ENCODE results near the gene ZCCHC9.
"Not testable (repeated sequence)": the region's sequence is repeated elsewhere in the genome, so short reads cannot be mapped to it uniquely, and the experiment has no call there.

ZCCHC9 gene, protein sequence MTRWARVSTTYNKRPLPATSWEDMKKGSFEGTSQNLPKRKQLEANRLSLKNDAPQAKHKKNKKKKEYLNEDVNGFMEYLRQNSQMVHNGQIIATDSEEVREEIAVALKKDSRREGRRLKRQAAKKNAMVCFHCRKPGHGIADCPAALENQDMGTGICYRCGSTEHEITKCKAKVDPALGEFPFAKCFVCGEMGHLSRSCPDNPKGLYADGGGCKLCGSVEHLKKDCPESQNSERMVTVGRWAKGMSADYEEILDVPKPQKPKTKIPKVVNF

DNA sequence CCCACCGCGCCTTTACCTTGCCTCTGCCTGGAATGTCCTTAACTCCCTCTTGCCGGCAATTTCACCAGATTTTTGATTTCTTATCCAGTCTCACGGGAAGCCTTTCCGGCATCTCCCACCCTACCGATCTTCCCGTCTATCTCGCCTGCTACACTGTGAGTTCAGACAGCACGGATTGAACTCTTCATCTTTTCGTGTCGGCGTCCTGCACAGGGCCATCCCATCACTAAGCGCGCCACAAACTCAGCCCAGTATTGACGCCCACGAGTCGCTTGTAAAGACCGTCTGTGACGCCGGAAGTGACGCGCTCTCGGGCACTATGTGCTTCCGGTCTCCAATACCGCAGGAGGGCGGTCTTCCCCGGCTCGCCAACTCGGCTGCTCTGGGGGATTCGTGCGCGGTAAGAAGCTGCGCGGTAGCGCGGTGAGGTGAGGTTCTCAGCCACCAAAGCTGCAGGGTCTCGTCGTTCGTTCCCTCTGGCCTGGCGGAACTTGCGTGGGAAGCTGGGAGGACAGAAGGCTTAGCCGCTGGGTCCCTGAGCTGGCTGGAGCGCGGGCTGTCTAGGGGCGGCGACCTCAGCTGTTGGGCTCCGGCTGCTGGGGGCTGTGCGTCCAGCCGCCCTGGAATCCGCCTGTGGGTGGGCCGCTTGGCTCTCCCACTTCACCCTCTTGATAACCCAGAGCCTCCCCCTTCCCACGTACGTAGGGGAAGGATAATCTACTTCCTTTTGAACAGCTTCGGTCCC is at the start of gene ZCCHC9:
ZCCHC9 (plus strand) TSS at position 317 of the 745 bp plus-strand sequence. CDS start 3,171 bp downstream, outside the sequence.
- DNase-seq (ENCODE audit: low read depth): peak; percentile 85

DNA sequence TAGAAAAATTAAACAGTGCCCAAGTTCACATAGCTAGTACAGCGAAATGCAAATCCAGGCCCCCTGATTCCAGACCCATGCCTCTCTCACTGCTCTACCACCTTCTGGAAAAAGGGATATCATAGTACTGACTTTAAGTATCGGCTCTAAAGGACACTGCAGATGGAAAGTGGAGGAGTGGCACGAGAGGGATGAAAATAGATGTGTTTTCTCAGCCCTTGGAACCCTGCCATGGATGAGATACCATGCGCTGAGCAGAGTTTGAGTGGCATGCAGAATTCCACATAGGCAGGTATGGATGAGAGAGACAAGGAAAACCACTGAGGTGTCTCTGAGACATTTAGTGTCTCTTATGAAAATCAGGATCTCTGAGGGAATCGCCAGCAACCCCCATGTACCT is 49.5 kb upstream of the ZCCHC9 start:
- DNase-seq (ENCODE audit: low read depth): no peak

DNA sequence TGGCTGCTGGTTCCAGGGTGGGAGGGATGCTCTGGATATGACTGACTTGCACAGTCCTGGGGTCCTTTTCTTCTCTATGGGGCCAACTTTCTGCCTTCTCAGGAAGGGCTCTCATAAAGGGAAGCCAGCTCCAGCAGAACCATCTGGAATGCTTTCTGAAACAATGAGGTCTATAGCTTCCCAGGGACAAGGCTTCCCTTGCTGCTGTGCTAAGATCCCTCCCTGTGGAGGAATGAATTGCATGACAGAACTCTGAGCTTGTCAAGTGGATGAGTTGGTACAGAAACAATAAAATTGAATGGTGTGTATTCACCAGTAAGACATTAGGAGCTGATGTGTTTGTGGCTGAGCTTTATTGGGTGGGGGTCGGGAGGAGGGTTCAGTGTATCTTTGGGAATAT is 48.5 kb upstream of the ZCCHC9 start:
- no peak for DNase-seq (ENCODE audit: low read depth)

DNA sequence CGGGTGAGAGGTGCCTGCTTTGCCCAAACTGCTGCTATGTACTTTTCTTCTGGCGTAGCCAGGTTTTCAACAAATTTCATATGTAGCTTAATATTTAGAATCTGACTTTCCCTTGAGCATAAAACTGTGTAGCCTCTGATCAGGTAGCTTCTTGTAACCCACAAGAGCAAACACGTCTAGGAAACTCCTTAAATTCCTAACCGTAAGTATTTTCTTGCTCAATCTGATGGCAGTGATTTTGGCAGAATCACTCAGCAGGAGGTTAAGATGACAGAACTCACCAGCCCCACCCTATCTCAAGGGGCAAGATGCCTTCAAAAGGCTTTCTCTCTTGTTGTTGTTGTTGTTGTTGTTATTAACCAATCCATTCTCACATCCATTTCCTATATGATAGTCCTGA is 47.5 kb upstream of the ZCCHC9 start:
- no peak for DNase-seq (ENCODE audit: low read depth)

DNA sequence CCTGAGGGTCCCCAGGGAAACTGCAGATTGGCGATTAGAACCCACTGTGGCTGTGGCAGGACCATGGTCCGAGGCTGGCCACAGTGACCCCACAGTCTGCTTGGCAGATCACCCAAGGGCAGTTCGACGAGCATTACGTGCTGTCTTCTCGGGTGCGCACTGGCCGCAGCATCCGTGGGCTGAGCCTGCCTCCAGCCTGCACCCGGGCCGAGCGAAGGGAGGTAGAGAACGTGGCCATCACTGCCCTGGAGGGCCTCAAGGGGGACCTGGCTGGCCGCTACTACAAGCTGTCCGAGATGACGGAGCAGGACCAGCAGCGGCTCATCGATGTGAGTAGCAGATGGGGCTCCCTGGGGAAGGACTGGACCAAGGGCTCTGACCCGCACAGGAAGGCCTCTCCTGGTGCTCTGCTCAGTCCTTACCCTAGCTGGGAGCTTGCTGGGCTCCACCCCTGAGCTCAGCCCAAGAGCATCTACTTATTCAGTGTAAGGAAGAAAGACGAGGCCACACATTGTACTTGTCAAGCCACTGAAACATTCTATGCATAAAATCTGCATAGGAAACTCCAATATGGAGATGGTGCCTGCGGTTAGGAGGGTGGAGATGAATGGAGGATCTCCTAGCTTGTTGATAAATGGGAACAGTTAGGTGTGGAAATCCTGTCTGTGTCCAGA is 46.4 kb upstream of the ZCCHC9 start:
- no peak for DNase-seq (ENCODE audit: low read depth)

DNA sequence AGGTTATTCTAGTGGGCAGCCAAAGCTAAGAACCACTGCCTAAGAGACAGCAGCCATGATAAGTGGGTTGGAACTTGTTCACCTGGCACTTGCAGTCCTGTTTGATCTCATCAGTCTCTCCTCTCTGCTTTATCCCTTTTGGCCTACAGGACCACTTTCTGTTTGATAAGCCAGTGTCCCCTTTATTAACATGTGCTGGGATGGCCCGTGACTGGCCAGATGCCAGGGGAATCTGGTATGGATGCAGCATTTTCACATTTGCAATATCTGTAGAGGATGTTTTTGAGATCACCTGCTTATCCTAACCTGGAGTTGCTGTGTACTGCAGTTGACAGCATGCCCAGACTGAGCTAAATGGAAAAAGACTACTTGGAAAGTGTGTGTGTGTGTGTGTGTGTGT is 44.6 kb upstream of the ZCCHC9 start:
- no peak for DNase-seq (ENCODE audit: low read depth)

DNA sequence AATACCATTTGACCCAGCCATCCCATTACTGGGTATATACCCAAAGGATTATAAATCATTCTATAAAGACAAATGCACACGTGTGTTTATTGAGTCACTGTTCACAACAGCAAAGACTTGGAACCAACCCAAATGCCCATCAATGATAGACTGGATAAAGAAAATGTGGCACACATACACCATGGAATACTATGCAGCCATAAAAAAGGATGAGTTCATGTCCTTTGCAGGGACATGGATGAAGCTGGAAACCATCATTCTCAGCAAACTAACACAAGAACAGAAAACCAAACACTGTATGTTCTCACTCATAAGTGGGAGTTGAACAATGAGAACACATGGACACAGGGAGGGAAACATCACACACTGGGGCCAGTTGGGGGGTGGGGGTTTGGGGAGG is 38.6 kb upstream of the ZCCHC9 start:
- DNase-seq (ENCODE audit: low read depth): not testable (repeated sequence)

DNA sequence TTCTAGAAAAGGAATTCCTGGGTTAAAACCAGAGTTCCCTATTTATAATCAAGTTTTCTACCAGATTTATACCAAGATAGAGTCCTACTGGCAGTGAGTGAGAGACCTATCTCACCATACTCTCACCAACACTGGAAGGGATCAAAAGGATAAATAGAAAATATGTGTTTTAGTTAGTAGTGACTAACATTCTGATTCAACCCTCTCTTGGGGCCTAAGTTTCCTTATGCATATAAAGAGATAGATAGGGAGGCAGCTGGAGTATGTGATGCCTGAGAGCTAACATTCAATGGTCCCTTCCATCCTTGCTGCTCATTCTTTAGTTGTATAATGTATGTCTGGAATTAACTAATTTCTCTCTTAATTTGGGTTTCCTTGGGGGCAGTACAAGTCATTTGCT is 36.3 kb upstream of the ZCCHC9 start:
- no peak for DNase-seq (ENCODE audit: low read depth)

DNA sequence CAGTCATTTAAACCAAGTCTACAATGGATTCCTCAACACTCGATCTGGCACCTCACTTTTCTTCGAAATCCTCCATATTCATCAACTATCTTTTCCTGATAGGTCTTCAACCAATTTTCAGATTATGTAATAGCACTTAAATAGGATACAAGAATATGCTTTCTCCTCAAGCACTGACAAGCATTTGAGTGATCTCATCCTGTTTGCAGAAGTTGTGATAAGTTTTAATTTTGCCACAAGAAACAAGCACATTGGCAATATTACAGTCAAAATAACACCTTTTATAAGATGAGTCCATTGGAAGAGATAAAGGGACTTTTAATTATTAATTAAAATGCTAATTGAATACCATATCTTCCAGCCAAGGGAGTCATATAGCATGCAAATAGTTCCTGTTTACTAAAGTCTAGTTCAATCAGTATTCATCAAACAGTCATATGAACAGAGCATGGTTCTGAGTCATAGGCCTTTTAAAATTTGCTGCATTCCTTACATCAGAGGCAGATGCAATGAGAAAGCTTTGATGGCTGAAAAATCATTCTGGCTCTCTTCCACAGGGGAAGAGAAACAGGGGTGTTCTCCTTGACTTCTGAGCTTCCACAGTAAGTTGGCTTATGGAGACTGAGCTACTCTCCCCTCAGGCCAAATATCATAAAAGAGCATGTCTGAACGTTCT is 32.7 kb upstream of the ZCCHC9 start:
- no peak for DNase-seq (ENCODE audit: low read depth)

DNA sequence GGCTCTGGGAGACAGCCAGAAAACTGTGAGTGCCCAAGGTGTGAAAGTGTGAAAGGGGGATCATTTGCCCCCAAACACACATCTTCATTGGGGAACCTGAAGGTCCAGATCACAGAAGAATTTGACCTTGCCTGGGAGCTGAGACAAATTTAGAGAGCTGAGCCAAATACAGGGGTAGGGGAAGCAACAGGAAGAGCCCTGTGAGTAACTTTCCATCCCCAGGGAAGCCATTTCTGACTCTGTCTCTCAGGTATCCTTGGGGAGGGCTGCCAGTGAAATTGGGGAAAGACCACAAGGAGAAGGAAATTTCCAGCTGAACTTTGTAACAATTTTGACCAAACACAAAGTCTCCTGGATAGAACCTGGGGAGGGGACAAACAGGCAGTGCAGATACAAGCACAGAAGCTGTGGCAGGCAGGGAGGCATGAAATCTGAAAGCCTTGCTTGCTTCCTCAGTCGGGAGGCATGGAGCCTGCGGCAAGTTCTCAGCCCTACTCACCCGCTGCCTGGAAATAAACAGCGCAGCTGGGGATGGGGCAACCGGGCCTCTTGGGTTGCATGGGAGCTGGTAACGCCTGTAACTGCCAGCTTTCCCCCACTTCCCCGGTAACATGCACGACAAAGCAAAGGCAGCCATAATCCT is 31.5 kb upstream of the ZCCHC9 start:
- no peak for DNase-seq (ENCODE audit: low read depth)

DNA sequence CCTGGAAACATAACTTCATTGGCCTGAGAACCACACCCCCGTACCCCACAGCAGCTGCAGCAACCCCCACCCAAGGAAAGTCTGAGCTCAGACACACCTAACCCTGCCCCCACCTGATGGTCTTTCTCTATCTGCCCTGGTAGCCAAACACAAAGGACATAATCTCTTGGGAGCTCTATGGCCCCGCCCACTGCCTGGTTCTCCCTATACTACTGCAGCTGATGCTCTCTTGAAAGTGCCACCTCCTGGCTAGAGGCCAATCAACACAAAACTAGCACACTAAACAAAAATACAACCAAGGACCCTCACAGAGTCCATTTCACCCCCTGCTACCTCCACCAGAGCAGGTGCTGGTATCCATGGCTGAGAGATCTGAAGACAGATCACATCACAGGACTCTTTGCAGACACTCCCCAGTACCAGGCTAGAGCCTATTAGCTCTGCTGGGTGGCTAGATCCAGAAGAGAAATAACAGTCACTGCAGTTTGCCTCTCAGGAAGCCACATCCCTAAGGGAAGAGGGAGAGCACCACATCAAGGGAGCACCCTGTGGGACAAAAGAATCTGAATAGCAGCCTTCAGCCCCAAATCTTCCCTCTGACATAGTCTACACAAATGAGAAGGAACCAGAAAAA is 30.9 kb upstream of the ZCCHC9 start:
- DNase-seq (ENCODE audit: low read depth): not testable (repeated sequence)

DNA sequence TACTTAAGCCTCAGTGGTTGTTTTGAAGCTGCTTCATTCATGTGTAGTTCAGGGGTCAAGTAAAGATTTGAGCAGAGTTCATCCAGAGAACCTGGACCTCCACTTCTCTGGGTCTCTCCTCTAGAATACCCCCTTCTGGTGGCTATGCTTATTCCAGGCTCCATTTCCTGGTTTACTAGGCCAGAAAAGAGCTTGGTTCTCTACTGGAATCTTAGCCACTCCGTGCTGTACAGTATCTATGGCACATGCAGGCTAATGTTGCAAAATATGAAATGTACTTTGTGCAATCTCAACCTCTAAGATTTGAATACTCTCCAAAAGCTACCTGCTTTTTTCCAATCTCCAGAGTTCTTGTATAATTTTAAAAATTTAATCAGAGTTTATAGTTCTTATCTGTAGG is 17.4 kb upstream of the ZCCHC9 start:
- no peak for DNase-seq (ENCODE audit: low read depth)

DNA sequence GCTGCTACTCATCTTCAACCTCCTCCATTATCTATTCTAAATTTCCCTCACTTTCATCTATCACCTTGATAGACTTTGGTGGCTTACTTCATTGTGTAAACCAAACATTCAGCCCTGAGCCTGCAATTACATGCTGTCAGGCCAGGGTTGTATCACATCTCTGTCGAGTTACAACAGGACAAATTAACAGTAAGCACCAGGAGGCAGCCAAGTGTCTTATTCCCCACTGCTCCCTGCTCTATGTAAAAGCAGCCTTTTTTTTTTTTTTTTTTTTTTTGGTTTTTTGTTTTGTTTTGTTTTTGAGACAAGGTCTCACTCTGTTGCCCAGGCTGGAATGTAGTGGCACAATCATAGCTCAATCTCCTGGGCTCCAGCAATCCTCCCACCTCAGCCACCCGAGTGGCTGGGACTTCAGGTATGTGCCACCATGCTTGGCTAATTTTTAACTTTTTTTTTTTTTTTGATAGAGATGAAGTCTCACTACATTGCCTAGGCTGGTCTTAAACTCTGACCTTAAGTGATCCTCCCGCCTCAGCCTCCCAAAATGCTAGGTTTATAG is 15.2 kb upstream of the ZCCHC9 start:
- DNase-seq (ENCODE audit: low read depth): no peak

DNA sequence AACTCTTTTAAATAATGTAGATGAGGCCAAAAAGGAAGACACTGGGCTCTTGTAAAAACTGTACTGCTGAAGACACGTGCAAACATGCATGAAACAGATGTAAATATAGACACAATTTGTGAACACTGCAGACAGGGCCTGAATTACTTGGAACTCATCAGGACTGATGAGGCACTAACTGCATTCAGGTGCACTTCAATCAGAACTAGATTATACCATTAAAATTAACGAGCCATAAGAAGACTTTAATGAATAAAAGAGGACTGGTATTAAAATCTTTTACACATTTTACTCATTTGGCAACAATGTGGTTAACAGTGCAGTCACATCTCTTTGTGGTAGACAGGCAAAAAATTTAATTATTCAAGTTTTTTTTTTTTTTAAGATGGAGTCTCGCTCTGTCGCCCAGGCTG is 13.4 kb upstream of the ZCCHC9 start:
- DNase-seq (ENCODE audit: low read depth): no peak

DNA sequence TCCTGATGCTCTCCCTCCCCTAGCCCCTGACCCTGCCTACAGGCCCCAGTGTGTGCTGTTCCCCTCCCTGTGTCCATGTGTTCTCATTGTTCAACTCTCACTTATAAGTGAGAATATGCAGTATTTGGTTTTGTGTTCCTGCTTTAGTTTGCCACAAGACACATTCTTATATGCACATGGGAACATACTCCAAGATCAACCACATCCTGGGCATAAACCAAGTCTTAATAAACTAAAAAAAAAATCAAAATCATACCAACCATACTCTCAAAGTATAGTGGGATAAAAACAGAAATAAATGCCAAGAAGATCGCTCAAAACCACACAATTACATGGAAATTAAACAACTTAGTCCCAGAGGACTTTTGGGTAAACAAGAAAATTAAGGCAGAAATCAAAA is 11.2 kb upstream of the ZCCHC9 start:
- no peak for DNase-seq (ENCODE audit: low read depth)

DNA sequence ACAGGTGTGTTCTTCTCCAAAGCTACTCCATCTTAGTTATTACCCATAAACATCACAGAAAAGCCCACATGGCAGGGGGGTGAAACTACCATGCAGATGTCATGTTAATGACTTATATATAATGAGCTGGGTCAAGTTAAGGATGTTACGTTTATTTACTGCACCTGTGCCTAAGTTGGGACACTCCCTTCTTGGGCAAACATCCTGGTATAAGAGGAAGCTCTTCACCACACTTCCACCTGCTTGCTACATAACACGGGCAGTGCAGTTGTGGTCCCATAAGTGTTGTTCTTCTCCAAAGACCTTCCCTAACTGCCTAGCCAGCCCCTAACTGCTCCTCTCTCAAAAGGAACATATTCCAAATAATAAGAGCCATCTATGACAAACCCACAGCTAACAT is 9.3 kb upstream of the ZCCHC9 start:
- no peak for DNase-seq (ENCODE audit: low read depth)

DNA sequence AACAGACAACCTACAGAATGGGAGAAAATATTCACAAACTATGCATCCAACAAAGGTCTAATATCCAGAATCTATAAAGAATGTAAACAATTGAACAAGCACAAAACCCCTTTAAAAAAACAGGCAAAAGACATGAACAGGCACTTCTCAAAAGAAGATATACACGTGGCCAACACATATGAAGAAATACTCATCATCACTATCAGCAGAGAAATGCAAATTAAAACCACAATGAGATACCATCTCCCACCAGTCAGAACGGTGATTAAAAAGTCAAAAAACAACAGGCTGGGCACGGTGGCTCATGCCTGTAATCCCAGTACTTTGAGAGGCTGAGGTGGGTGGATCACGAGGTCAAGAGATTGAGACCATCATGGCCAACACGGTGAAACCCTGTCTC is 7.4 kb upstream of the ZCCHC9 start:
- DNase-seq (ENCODE audit: low read depth): not testable (repeated sequence)

DNA sequence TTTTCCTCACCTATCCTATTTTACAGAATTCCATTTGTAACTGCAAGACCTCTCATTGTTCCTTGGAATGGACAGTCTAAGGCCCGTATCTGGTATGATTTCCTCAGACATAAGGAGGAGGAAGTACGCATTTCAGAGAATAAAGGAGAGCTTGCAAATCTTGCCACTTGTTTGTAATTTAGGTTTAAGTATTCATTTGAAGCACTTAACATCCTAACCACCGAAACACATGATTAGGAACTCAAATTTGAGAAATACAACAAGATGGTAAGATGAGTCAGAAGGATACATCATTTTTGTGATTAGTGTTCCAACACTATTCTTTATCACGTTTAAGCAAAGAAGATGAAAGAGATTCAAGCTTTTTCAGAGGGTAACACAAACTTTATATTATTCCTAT is 3.9 kb upstream of the ZCCHC9 start:
- DNase-seq (ENCODE audit: low read depth): no peak

DNA sequence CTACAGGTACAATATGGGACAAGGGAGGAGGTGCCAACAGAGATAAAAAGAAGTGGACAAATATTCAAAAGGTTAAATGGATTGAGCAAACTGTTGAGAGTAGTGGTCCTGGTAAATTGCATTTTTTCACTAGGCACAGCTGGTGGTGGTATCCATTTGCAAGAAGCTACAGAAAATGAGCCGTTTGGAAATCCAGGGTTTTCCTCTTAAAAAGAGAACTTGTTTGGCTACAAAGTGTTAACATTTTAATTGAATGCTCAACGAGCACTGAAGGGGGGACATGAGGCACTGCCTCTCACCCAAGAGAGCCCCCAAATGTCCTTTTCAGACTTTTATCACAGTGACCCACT is 491 bp upstream of the ZCCHC9 start:
- DNase-seq (ENCODE audit: low read depth): no peak

DNA sequence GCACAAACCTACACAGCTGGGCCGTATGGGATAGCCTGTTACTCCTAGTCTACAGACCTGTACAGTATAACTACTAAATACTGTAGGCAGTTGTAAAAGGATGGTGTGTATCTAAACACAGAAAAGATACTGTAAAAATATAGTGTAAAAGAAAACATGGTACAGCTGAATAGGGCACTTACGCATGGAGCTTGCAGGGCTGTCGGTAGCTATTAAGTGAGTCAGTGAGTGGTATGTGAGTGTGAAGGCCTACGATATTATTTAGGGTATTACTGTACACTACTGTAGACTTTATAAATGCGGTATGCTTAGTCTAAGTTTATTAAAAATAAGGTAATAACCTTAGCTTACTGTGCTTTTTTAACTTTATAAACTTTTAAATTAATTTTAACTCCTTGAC is 1.2 kb downstream of the ZCCHC9 start:
- DNase-seq (ENCODE audit: low read depth): no peak

DNA sequence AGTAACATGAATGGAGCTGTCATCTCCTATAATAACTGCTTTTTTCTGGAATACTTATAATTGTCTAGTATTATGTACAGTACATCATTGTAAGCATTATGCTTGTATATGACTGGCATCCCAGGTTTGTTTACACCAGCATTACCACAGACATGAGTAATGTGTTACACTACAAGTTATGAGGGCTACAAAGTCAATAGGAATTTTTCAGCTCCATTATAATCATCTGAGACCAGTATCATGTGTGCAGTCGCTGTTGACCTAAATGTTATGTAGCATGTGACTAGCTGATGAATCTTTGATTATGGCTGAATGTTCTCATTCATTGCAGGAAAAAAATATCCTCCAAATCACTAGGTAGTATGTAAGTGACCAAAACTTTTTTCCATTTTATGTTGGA is 2.2 kb downstream of the ZCCHC9 start:
- DNase-seq (ENCODE audit: low read depth): no peak

All from activated T-helper 9 cell treated with anti-CD3 and anti-CD28 coated beads, Interleukin-2, amount 50 U/mL, for 16 hours (primary cell).